H1 (cell line): Measurements from ENCODE around the gene FKBP6. TPM values are rescaled to one million over a fixed set of nuclear protein-coding genes. Genes with fewer than 3 reads are reported as not detected.

Source experiments
- ASH2L ChIP-seq: fragments of 200-600, 300-600 bp; sonication (generic); IDR thresholded peaks from one replicate; pipeline ENCODE4 v1.7.1; 2017; ENCODE audit warnings: low read length
- CEBPB ChIP-seq: IDR thresholded peaks from 2 replicates; pipeline ENCODE4 v1.6.1; 2012; ENCODE audit warnings: low read depth, low read length
- CHD7 ChIP-seq: fragments of 300-600 bp; sonication (generic); IDR thresholded peaks from 2 replicates; pipeline ENCODE4 v1.7.1; 2012; ENCODE audit warnings: low read length, moderate library complexity, mild to moderate bottlenecking, inconsistent platforms; ENCODE audit not compliant: insufficient replicate concordance
- KDM5A ChIP-seq: fragments of 200-600 bp; IDR thresholded peaks from 2 replicates; pipeline ENCODE4 v1.7.1; 2012; ENCODE audit warnings: mild to moderate bottlenecking, low read length, inconsistent platforms, mixed read lengths
- RAD21 ChIP-seq, 2 experiments: IDR thresholded peaks in 1 of 2; conservative IDR thresholded peaks in 1 of 2; 2 replicates each; pipeline ENCODE4 v1.6.1; 2011; ENCODE audit warnings: low read depth in 2 of 2, low read length in 2 of 2, improper control_type of control experiment in 1 of 2, inconsistent platforms in 1 of 2, mild to moderate bottlenecking in 1 of 2, moderate library complexity in 1 of 2
- SP1 ChIP-seq: IDR thresholded peaks from 2 replicates; pipeline ENCODE4 v1.6.1; 2011; ENCODE audit warnings: low read depth, low read length
- SUZ12 ChIP-seq: fragments of 200-600 bp; sonication (generic); IDR thresholded peaks from 2 replicates; pipeline ENCODE4 v1.6.1; 2012; ENCODE audit warnings: mild to moderate bottlenecking, inconsistent platforms, low read length, moderate library complexity, mixed read lengths
- ZNF274 ChIP-seq: IDR thresholded peaks from 2 replicates; pipeline ENCODE4 v1.7.0; 2012; ENCODE audit warnings: low read length, borderline replicate concordance; ENCODE audit errors: extremely low read depth
- polyA plus RNA-seq, 7 experiments: library from polyadenylated mRNA; depleted of rRNA in 3 of 7; stranded (reverse) in 5 of 7; unstranded in 2 of 7; fragments of >200 nt in 5 of 7; fragments of 200-250 nt in 2 of 7; gene quantifications; 1 replicate in 5 of 7; 2 replicates in 1 of 7; 4 replicates in 1 of 7; pipeline versions ENCODE4 v1.2.1 to v1.2.3, GENCODE V29; 2011 to 2013; ENCODE audit warnings: missing spikeins in 2 of 7, mixed read lengths in 2 of 7
- total RNA-seq: library from RNA; stranded (reverse); fragmentation: NEBNext Ultra II Directional; extraction: Animal tissue kit (Norgen Biotek cat#: 25700); gene quantifications from 2 replicates; pipeline ENCODE4 v1.2.1, GENCODE V29; 2021

The FKBP6 gene
- total and polyA plus RNA-seq, 2 of the 8 experiments (the other 6 are each of a cell fraction or from before 2014, with no cell fraction given): 0.14 to 0.19 TPM

- TF ChIP-seq CHD7: no peak
- no peak for TF ChIP-seq SP1
- no peak for TF ChIP-seq SUZ12
- no peak for TF ChIP-seq ZNF274
- no peak for TF ChIP-seq RAD21 (IDR thresholded peaks at IDR 0.05 in 1 of 2, conservative IDR thresholded peaks at IDR 0.05 in 1 of 2; ENCODE audit: low read depth in 2 of 2, low read length in 2 of 2)
- no peak for TF ChIP-seq ASH2L
- no peak for TF ChIP-seq KDM5A
- TF ChIP-seq CEBPB: no peak
Measured at GRCh38 chr7:73307436-73307835, 20.5 kb upstream of the FKBP6 start (continued).
